Adrenal gland (tissue), 12 donors: ENCODE measurements around the gene CCNT2. TPM values are rescaled to one million over a fixed set of nuclear protein-coding genes. Genes with fewer than 3 reads are reported as not detected.

Source experiments
- DNase-seq, 7 donors: peaks; one replicate each; pipeline ENCODE4 v3.0.0-alpha.2; 2019 to 2020
- H3K27ac ChIP-seq, 5 donors: fragments of 200-600 bp; sonication (generic) in 4 of 5; 1 replicate in 3 of 5; 2 replicates in 2 of 5; pipeline versions ENCODE4 v1.5.1 to v1.8.0; 2016 to 2020; ENCODE audit warnings: mild to moderate bottlenecking in 1 of 5
- H3K27me3 ChIP-seq: fragments of 200-600 bp; 2 replicates; pipeline ENCODE4 v1.8.0; 2021
- H3K36me3 ChIP-seq, 2 donors: fragments of 200-600 bp; replicated peaks in 1 of 2; 1 replicate in 1 of 2; 2 replicates in 1 of 2; pipeline versions ENCODE4 v1.5.1 to v1.8.0; 2018 to 2022
- H3K4me1 ChIP-seq, 2 donors: fragments of 200-600 bp; replicated peaks in 1 of 2; 1 replicate in 1 of 2; 2 replicates in 1 of 2; pipeline versions ENCODE4 v1.5.1 to v1.8.0; 2018 to 2021
- H3K4me3 ChIP-seq, 4 donors: fragments of 200-600 bp; sonication (generic) in 3 of 4; one replicate each; pipeline ENCODE4 v1.5.1; 2016 to 2018
- H3K9me3 ChIP-seq, 3 donors: fragments of 200-600 bp; sonication (generic) in 1 of 3; replicated peaks in 1 of 3; 1 replicate in 2 of 3; 2 replicates in 1 of 3; pipeline versions ENCODE4 v1.5.1 to v1.8.0; 2016 to 2021
- POLR2A ChIP-seq, 2 donors: fragments of 450-650 bp; IDR thresholded peaks; one replicate each; pipeline ENCODE4 v1.6.1; 2017; ENCODE audit warnings: antibody characterized with exemption in 2 of 2, mild to moderate bottlenecking in 2 of 2, moderate library complexity in 1 of 2
- WGBS, 4 donors: extraction: QIAGEN DNeasy Blood & Tissue Kit in 2 of 4; methylation state at CpG; one replicate each; pipeline versions ENCODE4 v1.1.5 to v1.1.7; 2013 to 2017; 5-methylcytosine and 5-hydroxymethylcytosine counted together
- intact Hi-C, 2 donors: fragments of 100-400 bp; cut with DNase I; formaldehyde crosslinking; loops; one replicate each; pipeline versions ENCODE4 v1.14.1 to v1.15.0; 2022 to 2023
- polyA plus RNA-seq, 3 donors: library from polyadenylated mRNA; stranded (reverse); fragments of 200-250 nt in 2 of 3; fragments of 350-450 nt in 1 of 3; fragmentation: Illumina TruSeq in 1 of 3; extraction: RNeasy Lipid Tissue Mini Kit (QIAGEN cat#74804) in 1 of 3; gene quantifications; one replicate each; pipeline ENCODE4 v1.2.3, GENCODE V29; 2013 to 2014
- total RNA-seq, 9 donors: library from RNA; depleted of rRNA in 4 of 9; stranded (reverse); fragments of >200 nt in 4 of 9; fragments of 120-200 nt in 1 of 9; fragmentation: NEBNext Ultra II Directional in 1 of 9; extraction: Animal tissue kit (Norgen Biotek cat#: 25700) in 1 of 9; gene quantifications; one replicate each; pipeline versions ENCODE4 v1.1.0 to v1.2.4, GENCODE V29; 2013 to 2023
- TF ChIP-seq, protein P1 (sequence below), 6 experiments: fragments of 450-650 bp in 4 of 6; fragments of 200-600 bp in 2 of 6; sonication (generic) in 1 of 6; IDR thresholded peaks; 1 replicate in 5 of 6; 2 replicates in 1 of 6; pipeline versions ENCODE4 v1.5.1 to v1.8.0; 2016 to 2021; ENCODE audit warnings: antibody characterized with exemption in 6 of 6, mild to moderate bottlenecking in 2 of 6, moderate library complexity in 1 of 6
- donor health status: healthy with polysubstance abuse.
- donor health status: Bipolar disorder and iron deficiency.
- donor health status: DM: yes; HTN: yes; CAD: no.
- donor health status: DM: no; HTN: no; CAD: no.
- donor health status: DM: no; HTN: no; CAD: no.
- donor health status: DM: yes; HTN: yes; CAD: no.

CCNT2 gene
- total and polyA plus RNA-seq, 12 donors: 7.7 to 47.5 (median 27.2) TPM

- no peak for DNase-seq
- 83 to 86% (median 84%) methylated on average over 3 of the region's 3 CpGs for WGBS, 4 donors
- Histone ChIP-seq H3K4me3 (no peak overlapping the region), H3K27ac (no peak overlapping the region), H3K9me3 (no peaks in the 10 kb centered on the region), H3K27me3 (no peaks in the 10 kb centered on the region), H3K36me3 (no peaks in the 10 kb centered on the region), H3K4me1 (no peaks in the 10 kb centered on the region)
- intact Hi-C loops: loop anchor here in 1 of 2 donors (10.0 kb wide), 1 partner anchor 457 kb away; no protein-coding TSS in a partner anchor
- no peak for TF ChIP-seq POLR2A (IDR thresholded peaks at IDR 0.05)
- TF ChIP-seq, protein P1, sequence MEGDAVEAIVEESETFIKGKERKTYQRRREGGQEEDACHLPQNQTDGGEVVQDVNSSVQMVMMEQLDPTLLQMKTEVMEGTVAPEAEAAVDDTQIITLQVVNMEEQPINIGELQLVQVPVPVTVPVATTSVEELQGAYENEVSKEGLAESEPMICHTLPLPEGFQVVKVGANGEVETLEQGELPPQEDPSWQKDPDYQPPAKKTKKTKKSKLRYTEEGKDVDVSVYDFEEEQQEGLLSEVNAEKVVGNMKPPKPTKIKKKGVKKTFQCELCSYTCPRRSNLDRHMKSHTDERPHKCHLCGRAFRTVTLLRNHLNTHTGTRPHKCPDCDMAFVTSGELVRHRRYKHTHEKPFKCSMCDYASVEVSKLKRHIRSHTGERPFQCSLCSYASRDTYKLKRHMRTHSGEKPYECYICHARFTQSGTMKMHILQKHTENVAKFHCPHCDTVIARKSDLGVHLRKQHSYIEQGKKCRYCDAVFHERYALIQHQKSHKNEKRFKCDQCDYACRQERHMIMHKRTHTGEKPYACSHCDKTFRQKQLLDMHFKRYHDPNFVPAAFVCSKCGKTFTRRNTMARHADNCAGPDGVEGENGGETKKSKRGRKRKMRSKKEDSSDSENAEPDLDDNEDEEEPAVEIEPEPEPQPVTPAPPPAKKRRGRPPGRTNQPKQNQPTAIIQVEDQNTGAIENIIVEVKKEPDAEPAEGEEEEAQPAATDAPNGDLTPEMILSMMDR (IDR thresholded peaks at IDR 0.05): no peak
Observed at GRCh38 chr2:134911400-134911785, 7.2 kb upstream of the CCNT2 start.

- peaks cover 3% of the 10 kb centered on the region in 2 donors for H3K4me1 ChIP-seq
- no peaks in the 10 kb centered on the region for H3K9me3 ChIP-seq
- intact Hi-C loops: loop anchor here in 1 of 2 donors (10.0 kb wide), 1 partner anchor 458 kb away; no protein-coding TSS in a partner anchor
- DNase-seq: no peak
- no peak overlapping the region for H3K4me3 ChIP-seq
- H3K27ac ChIP-seq: no peak overlapping the region
- H3K27me3 ChIP-seq: no peaks in the 10 kb centered on the region
- no peaks in the 10 kb centered on the region for H3K36me3 ChIP-seq
- TF ChIP-seq, protein P1 (IDR thresholded peaks at IDR 0.05): no peak
- no peak for TF ChIP-seq POLR2A (IDR thresholded peaks at IDR 0.05)
Observed at GRCh38 chr2:134912361-134912760, 6.3 kb upstream of the CCNT2 start.

- H3K27me3 ChIP-seq: no peaks in the 10 kb centered on the region
- H3K9me3 ChIP-seq: no peaks in the 10 kb centered on the region
- peak overlapping the region; percentile 45 to 99 (median 76) for H3K4me3 ChIP-seq
- H3K4me1 ChIP-seq: peaks cover 13 to 32% of the 10 kb centered on the region in 2 donors
- intact Hi-C loops: loop anchor here in 1 of 2 donors (10.0 kb wide), 1 partner anchor 463 kb away; no protein-coding TSS in a partner anchor
- peak; percentile 12 to 70 (median 35) for DNase-seq
- TF ChIP-seq, protein P1 (IDR thresholded peaks at IDR 0.05): no peak
- TF ChIP-seq POLR2A (IDR thresholded peaks at IDR 0.05): no peak
- peak overlapping the region; percentile 93 to 99 (median 99) for H3K27ac ChIP-seq
- no peaks in the 10 kb centered on the region for H3K36me3 ChIP-seq
- 28 to 37% (median 32%) methylated on average over 12 to 16 of the region's 16 CpGs for WGBS, 4 donors
Observed at GRCh38 chr2:134917360-134917865, 1.2 kb upstream of the CCNT2 start.

- intact Hi-C loops: loop anchor here in 1 of 2 donors (10.0 kb wide), 1 partner anchor 463 kb away; no protein-coding TSS in a partner anchor
- TF ChIP-seq POLR2A (IDR thresholded peaks at IDR 0.05): peak; percentile 86 to 94
- TF ChIP-seq, protein P1 (IDR thresholded peaks at IDR 0.05): peak in 5 of 6 experiments; percentile 26 to 50 (median 41)
- DNase-seq: peak in 3 of 7 donors; percentile 91 to 92 (median 91)
Observed at GRCh38 chr2:134917888-134918525, 615 bp upstream of the CCNT2 start.

More at GRCh38 chr2:134917888-134918525, 615 bp upstream of the CCNT2 start:
- WGBS, 4 donors: 0 to 1% (median 0%) methylated on average over 29 to 38 of the region's 38 CpGs
- Histone ChIP-seq H3K27ac (peak overlapping the region; percentile 93 to 99 (median 99)), H3K4me1 (peaks cover 16 to 38% of the 10 kb centered on the region in 2 donors), H3K27me3 (no peaks in the 10 kb centered on the region), H3K36me3 (no peaks in the 10 kb centered on the region), H3K4me3 (peak overlapping the region; percentile 45 to 99 (median 76)), H3K9me3 (no peaks in the 10 kb centered on the region)
